Naive thymus-derived CD8-positive, alpha-beta T cell (primary cell): ENCODE data around the gene PCGF1. TPM values are rescaled to one million over a fixed set of nuclear protein-coding genes. Genes with fewer than 3 reads are reported as not detected.
"Not testable (repeated sequence)": the region's sequence is repeated elsewhere in the genome, so short reads cannot be mapped to it uniquely, and the experiment has no call there.

Experiments used
- ATAC-seq, 2 donors: fragments of 150-1000 bp; cut with Tn5 transposase in 1 of 2; sonication (Bioruptor Pico), chemical (Tn5 transposase) in 1 of 2; 1 replicate in 1 of 2; 2 replicates in 1 of 2; pipeline ENCODE4 v1.10.0; 2021; ENCODE audit warnings: mild to moderate bottlenecking in 2 of 2, moderate library complexity in 2 of 2
- POLR2A ChIA-PET: fragments of 350-600 bp; sonication (Branson Sonifier 250); formaldehyde crosslinking; loops from one replicate; lab custom pipeline; 2021; ENCODE audit warnings: antibody characterized with exemption; lab: Charles Lee
- DNase-seq, 10 donors: peaks; one replicate each; pipeline versions ENCODE4 v3.0.0 to v3.0.0-alpha.2; 2020 to 2022
- H3K27ac Mint-ChIP-seq, 10 donors: one replicate each; pipeline ENCODE4 v1.8.0; 2020 to 2022; ENCODE audit warnings: mild to moderate bottlenecking in 10 of 10, mixed read lengths in 10 of 10, moderate library complexity in 4 of 10, inconsistent platforms in 1 of 10
- H3K27me3 Mint-ChIP-seq, 5 donors: one replicate each; pipeline ENCODE4 v1.8.0; 2021 to 2022; ENCODE audit warnings: mixed read lengths in 5 of 5
- H3K36me3 Mint-ChIP-seq, 3 donors: one replicate each; pipeline ENCODE4 v1.8.0; 2020 to 2022; ENCODE audit warnings: mixed read lengths in 3 of 3, mild to moderate bottlenecking in 2 of 3, inconsistent platforms in 1 of 3
- H3K4me1 Mint-ChIP-seq, 4 donors: one replicate each; pipeline ENCODE4 v1.8.0; 2021 to 2022; ENCODE audit warnings: mixed read lengths in 4 of 4
- H3K4me3 Mint-ChIP-seq, 10 donors: one replicate each; pipeline ENCODE4 v1.8.0; 2020 to 2022; ENCODE audit warnings: mild to moderate bottlenecking in 10 of 10, mixed read lengths in 10 of 10, moderate library complexity in 6 of 10, inconsistent platforms in 1 of 10
- H3K9me3 Mint-ChIP-seq, 9 donors: one replicate each; pipeline ENCODE4 v1.8.0; 2020 to 2022; ENCODE audit warnings: mixed read lengths in 9 of 9, mild to moderate bottlenecking in 3 of 9, inconsistent platforms in 1 of 9, moderate library complexity in 1 of 9
- polyA plus RNA-seq, 3 donors: library from polyadenylated mRNA; unstranded; fragments of 300-500 nt; fragmentation: Illumina TruSeq; gene quantifications; one replicate each; pipeline ENCODE4 v1.2.3, GENCODE V29; 2021
- total RNA-seq, 8 experiments: library from RNA in 2 of 8; stranded (reverse) in 2 of 8; gene quantifications; one replicate each; pipeline ENCODE4 v1.2.3 and lab custom pipeline; 2021 to 2026

The PCGF1 gene
- total and polyA plus RNA-seq, 5 experiments from 2014 or later, result 6.7 to 34.6 (median 11.8) TPM

DNA sequence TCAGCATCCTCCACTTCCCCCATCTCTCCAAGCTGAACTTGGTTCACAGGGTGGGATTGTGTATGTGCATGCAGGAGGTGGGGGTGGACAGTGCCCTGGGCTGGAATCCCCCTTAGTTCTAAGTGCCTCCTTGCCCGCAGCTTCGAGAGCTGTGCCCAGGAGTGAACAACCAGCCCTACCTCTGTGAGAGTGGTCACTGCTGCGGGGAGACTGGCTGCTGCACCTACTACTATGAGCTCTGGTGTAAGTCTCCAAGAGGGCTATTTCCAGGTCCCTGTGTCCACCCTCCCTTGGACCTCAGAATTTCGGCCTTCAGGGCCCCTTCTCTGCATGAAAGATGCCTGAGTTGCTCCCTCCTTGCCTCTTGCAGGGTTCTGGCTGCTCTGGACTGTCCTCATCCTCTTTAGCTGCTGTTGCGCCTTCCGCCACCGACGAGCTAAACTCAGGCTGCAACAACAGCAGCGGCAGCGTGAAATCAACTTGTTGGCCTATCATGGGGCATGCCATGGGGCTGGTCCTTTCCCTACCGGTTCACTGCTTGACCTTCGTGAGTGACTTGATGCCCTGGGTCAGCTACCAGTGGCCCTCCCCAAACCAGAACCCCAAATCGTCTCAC is 47.9 kb downstream of the PCGF1 start:
- POLR2A ChIA-PET, result interaction anchor here (0.6 to 9.8 kb wide), 7 partner anchors 9 to 1079 kb away, joined by 3 to 172 read pairs (median 45); partner anchors contain the start of genes AUP1, C2orf81, CCDC142 and HTRA2
- not testable (repeated sequence) for DNase-seq, H3K9me3 Mint-ChIP-seq, H3K27me3 Mint-ChIP-seq, ATAC-seq
- H3K4me1 Mint-ChIP-seq, result peaks cover 38 to 71% (median 64%) of the 10 kb centered on the region in 4 donors
- peak overlapping the region; percentile 91 to 100 (median 98) for H3K4me3 Mint-ChIP-seq
- peaks cover 0 to 20% (median 0%) of the 10 kb centered on the region in 3 donors for H3K36me3 Mint-ChIP-seq
- peak overlapping the region; percentile 90 to 100 (median 100) for H3K27ac Mint-ChIP-seq

- ATAC-seq (no peak), DNase-seq (no peak)
- H3K27ac Mint-ChIP-seq, result peak overlapping the region; percentile 93 to 100 (median 100)
- peak overlapping the region; percentile 91 to 100 (median 98) for H3K4me3 Mint-ChIP-seq
- POLR2A ChIA-PET, result interaction anchor here (0.5 to 9.8 kb wide), 24 partner anchors 9 to 1226 kb away, joined by 3 to 172 read pairs (median 4); partner anchors contain the start of genes AUP1, C2orf81, CCDC142 and DQX1
- peaks cover 0 to 2% (median 0%) of the 10 kb centered on the region in 5 donors for H3K27me3 Mint-ChIP-seq
- H3K4me1 Mint-ChIP-seq, result peaks cover 42 to 74% (median 63%) of the 10 kb centered on the region in 4 donors
- H3K36me3 Mint-ChIP-seq, result peaks cover 0 to 20% (median 0%) of the 10 kb centered on the region in 3 donors
- H3K9me3 Mint-ChIP-seq, result no peaks in the 10 kb centered on the region
Observed at GRCh38 chr2:74458938-74459363, 48.5 kb downstream of the PCGF1 start.

- Mint-ChIP-seq H3K27me3 (peaks cover 0 to 2% (median 0%) of the 10 kb centered on the region in 5 donors), H3K9me3 (no peaks in the 10 kb centered on the region), H3K4me3 (peak within 1 kb of the TSS; percentile 91 to 100 (median 98)), H3K4me1 (peaks cover 42 to 73% (median 60%) of the 10 kb centered on the region in 4 donors), H3K36me3 (peaks cover 0 to 20% (median 0%) of the 10 kb centered on the region in 3 donors), H3K27ac (peak within 1 kb of the TSS; percentile 94 to 100 (median 100))
- POLR2A ChIA-PET, result interaction anchor here (0.5 to 9.8 kb wide), 28 partner anchors 10 to 1225 kb away, joined by 3 to 172 read pairs (median 4); partner anchors contain the start of genes AUP1, C2orf81, CCDC142 and CCT7
- DNase-seq (peak; percentile 90 to 100 (median 100)), ATAC-seq (peak; percentile 83 to 84)
Observed at GRCh38 chr2:74458132-74458937, 49.2 kb downstream of the PCGF1 start, which contains the start of gene WBP1. Gene WBP1 (plus strand): TSS chr2:74458438. CDS start chr2:74458603, 165 bp downstream.

DNA sequence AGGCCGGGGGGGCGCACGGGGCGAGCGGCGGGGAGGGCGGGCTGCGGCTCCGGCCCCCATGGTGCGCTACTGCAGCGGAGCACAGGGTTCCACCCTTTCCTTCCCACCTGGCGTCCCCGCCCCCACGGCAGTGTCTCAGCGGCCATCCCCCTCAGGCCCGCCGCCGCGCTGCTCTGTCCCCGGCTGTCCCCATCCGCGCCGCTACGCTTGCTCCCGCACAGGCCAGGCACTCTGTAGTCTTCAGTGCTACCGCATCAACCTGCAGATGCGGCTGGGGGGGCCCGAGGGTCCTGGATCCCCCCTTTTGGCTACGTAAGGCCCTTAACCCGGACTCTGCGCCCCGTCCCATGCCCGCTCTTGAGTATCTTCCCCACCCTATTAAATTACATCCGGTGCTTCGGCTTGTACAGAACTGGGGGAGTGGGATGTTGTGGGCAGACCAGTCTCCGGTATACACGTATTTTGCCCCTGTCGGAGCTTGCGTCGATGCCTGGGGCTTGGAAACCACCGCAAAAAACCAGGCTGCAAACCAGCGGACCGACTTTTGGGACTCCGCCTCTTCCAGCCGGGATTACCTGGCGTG is 49.9 kb downstream of the PCGF1 start:
- Mint-ChIP-seq H3K4me1 (peaks cover 40 to 73% (median 63%) of the 10 kb centered on the region in 4 donors), H3K4me3 (peak overlapping the region; percentile 91 to 100 (median 98)), H3K27me3 (peaks cover 0 to 2% (median 0%) of the 10 kb centered on the region in 5 donors), H3K9me3 (no peaks in the 10 kb centered on the region), H3K36me3 (peaks cover 0 to 20% (median 0%) of the 10 kb centered on the region in 3 donors), H3K27ac (peak overlapping the region; percentile 93 to 100 (median 100))
- peak; percentile 76 to 95 (median 80) for DNase-seq
- peak; percentile 52 to 67 for ATAC-seq
- POLR2A ChIA-PET, result interaction anchor here (0.5 to 9.8 kb wide), 26 partner anchors 7 to 1225 kb away, joined by 3 to 172 read pairs (median 5); partner anchors contain the start of genes AUP1, C2orf81, CCDC142 and CCT7

GRCh38 chr2:74457129-74457548 is 50.4 kb downstream of the PCGF1 start:
- ATAC-seq, result no peak
- peaks cover 0 to 2% (median 0%) of the 10 kb centered on the region in 5 donors for H3K27me3 Mint-ChIP-seq
- no peak for DNase-seq

More at GRCh38 chr2:74457129-74457548, 50.4 kb downstream of the PCGF1 start:
- POLR2A ChIA-PET, result interaction anchor here (0.5 to 9.8 kb wide), 11 partner anchors 8 to 720 kb away, joined by 3 to 172 read pairs (median 15); partner anchors contain the start of genes AUP1, C2orf81, CCDC142 and HTRA2
- Mint-ChIP-seq H3K4me3 (peak overlapping the region; percentile 91 to 100 (median 98)), H3K4me1 (peaks cover 40 to 74% (median 67%) of the 10 kb centered on the region in 4 donors), H3K27ac (peak overlapping the region; percentile 94 to 100 (median 100)), H3K9me3 (no peaks in the 10 kb centered on the region), H3K36me3 (peaks cover 0 to 19% (median 0%) of the 10 kb centered on the region in 3 donors)

Other genes starting within 250 kb of the PCGF1 start
- 10 to 100 TPM; 12.7 to 15.1 TPM for gene SLC4A5, start 164.3 kb downstream of the PCGF1 start, total RNA-seq
- 1 to 10 TPM in 2 of 3 donors, under 1 TPM in 1; 0.46 to 1.5 (median 1.5) TPM for gene SLC4A5, start 164.3 kb downstream of the PCGF1 start, polyA plus RNA-seq
- gene DCTN1, start 127.4 kb downstream of the PCGF1 start, total RNA-seq, result 100 to 1,000 TPM in 1 of 2 experiments, 10 to 100 TPM in 1; 97.5 to 108 TPM
- 10 to 100 TPM; 55.0 to 80.1 (median 68.7) TPM for gene DCTN1, start 127.4 kb downstream of the PCGF1 start, polyA plus RNA-seq
- gene C2orf81, start 86.1 kb downstream of the PCGF1 start, total RNA-seq, result 1 to 10 TPM; 7.5 to 9.8 TPM
- gene C2orf81, start 86.1 kb downstream of the PCGF1 start, polyA plus RNA-seq, result 1 to 10 TPM; 3.2 to 5.3 (median 3.3) TPM
- 10 to 100 TPM; 28.9 to 31.1 TPM for gene WDR54, start 86.0 kb downstream of the PCGF1 start, total RNA-seq
- 10 to 100 TPM; 43.9 to 65.1 (median 61.7) TPM for gene WDR54, start 86.0 kb downstream of the PCGF1 start, polyA plus RNA-seq
- gene RTKN, start 65.8 kb downstream of the PCGF1 start, total RNA-seq, result under 1 TPM in 1 of 2 experiments, not detected in 1; 0.47 TPM
- under 1 TPM; 0.09 to 0.54 (median 0.30) TPM for gene RTKN, start 65.8 kb downstream of the PCGF1 start, polyA plus RNA-seq
- gene INO80B, start 52.6 kb downstream of the PCGF1 start, total RNA-seq, result 10 to 100 TPM; 93.6 to 93.8 TPM
- 1 to 10 TPM; 8.1 to 9.4 (median 8.2) TPM for gene INO80B, start 52.6 kb downstream of the PCGF1 start, polyA plus RNA-seq
- 100 to 1,000 TPM; 121 to 122 TPM for gene WBP1, start 49.3 kb downstream of the PCGF1 start, total RNA-seq
- gene WBP1, start 49.3 kb downstream of the PCGF1 start, polyA plus RNA-seq, result 10 to 100 TPM; 32.4 to 38.3 (median 34.2) TPM
- gene MOGS, start 42.3 kb downstream of the PCGF1 start, total RNA-seq, result 10 to 100 TPM; 77.0 to 78.6 TPM
- 10 to 100 TPM; 25.6 to 31.8 (median 29.8) TPM for gene MOGS, start 42.3 kb downstream of the PCGF1 start, polyA plus RNA-seq
- gene MRPL53, start 35.0 kb downstream of the PCGF1 start, total RNA-seq, result 10 to 100 TPM; 72.0 to 81.4 TPM
- 100 to 1,000 TPM; 148 to 171 (median 154) TPM for gene MRPL53, start 35.0 kb downstream of the PCGF1 start, polyA plus RNA-seq
- 10 to 100 TPM; 61.4 to 67.4 TPM for gene CCDC142, start 24.7 kb downstream of the PCGF1 start, total RNA-seq
- gene CCDC142, start 24.7 kb downstream of the PCGF1 start, polyA plus RNA-seq, result 10 to 100 TPM in 2 of 3 donors, 1 to 10 TPM in 1; 7.8 to 15.5 (median 14.6) TPM
- gene TTC31, start 24.6 kb downstream of the PCGF1 start, total RNA-seq, result 10 to 100 TPM; 43.8 to 52.1 TPM
- 10 to 100 TPM; 18.9 to 21.1 (median 21.1) TPM for gene TTC31, start 24.6 kb downstream of the PCGF1 start, polyA plus RNA-seq
- not detected for gene LBX2, start 8.1 kb downstream of the PCGF1 start, total RNA-seq
- gene LBX2, start 8.1 kb downstream of the PCGF1 start, polyA plus RNA-seq, result not detected
- gene TLX2, start 6.8 kb upstream of the PCGF1 start, total RNA-seq, result not detected
- not detected for gene TLX2, start 6.8 kb upstream of the PCGF1 start, polyA plus RNA-seq
- gene DQX1, start 18.5 kb upstream of the PCGF1 start, total RNA-seq, result under 1 TPM; 0.36 to 0.81 TPM
- not detected for gene DQX1, start 18.5 kb upstream of the PCGF1 start, polyA plus RNA-seq
- gene AUP1, start 22.0 kb upstream of the PCGF1 start, total RNA-seq, result 100 to 1,000 TPM; 173 to 184 TPM
- 10 to 100 TPM; 79.5 to 88.9 (median 81.8) TPM for gene AUP1, start 22.0 kb upstream of the PCGF1 start, polyA plus RNA-seq
- 10 to 100 TPM; 38.6 to 44.5 TPM for gene HTRA2, start 22.2 kb upstream of the PCGF1 start, total RNA-seq
- gene HTRA2, start 22.2 kb upstream of the PCGF1 start, polyA plus RNA-seq, result 10 to 100 TPM; 21.3 to 24.5 (median 24.5) TPM
- under 1 TPM in 1 of 2 experiments, not detected in 1; 0.22 TPM for gene LOXL3, start 46.2 kb upstream of the PCGF1 start, total RNA-seq
- gene LOXL3, start 46.2 kb upstream of the PCGF1 start, polyA plus RNA-seq, result under 1 TPM; 0.06 to 0.15 (median 0.06) TPM
- gene DOK1, start 47.0 kb upstream of the PCGF1 start, total RNA-seq, result 10 to 100 TPM; 21.0 to 23.1 TPM
- gene DOK1, start 47.0 kb upstream of the PCGF1 start, polyA plus RNA-seq, result 10 to 100 TPM; 11.8 to 18.8 (median 15.9) TPM
- gene M1AP, start 140.6 kb upstream of the PCGF1 start, total RNA-seq, result not detected
- under 1 TPM in 1 of 3 donors, not detected in 2; 0.10 TPM for gene M1AP, start 140.6 kb upstream of the PCGF1 start, polyA plus RNA-seq
- gene SEMA4F, start 146.6 kb upstream of the PCGF1 start, total RNA-seq, result 10 to 100 TPM; 16.5 to 18.9 TPM
- 1 to 10 TPM; 5.6 to 8.3 (median 7.5) TPM for gene SEMA4F, start 146.6 kb upstream of the PCGF1 start, polyA plus RNA-seq